ENCODE results near the gene HECTD2.
"Not testable (repeated sequence)": the region's sequence is repeated elsewhere in the genome, so short reads cannot be mapped to it uniquely, and the experiment has no call there.

Gene HECTD2

GRCh38 chr10:91558473-91558872 is 148.3 kb downstream of the HECTD2 start:
- in situ Hi-C loops (cut with MboI; ENCODE audit: low pct_unique_long_range_greater_than_20kb, low sequenced_read_pairs): no loop called here

GRCh38 chr10:91559169-91559568 is 149.0 kb downstream of the HECTD2 start:
- no peak for DNase-seq

More at GRCh38 chr10:91558473-91558872, 148.3 kb downstream of the HECTD2 start:
- no peak for DNase-seq

GRCh38 chr10:91559750-91560149 is 149.6 kb downstream of the HECTD2 start:
- no peak for DNase-seq
- in situ Hi-C loops (cut with MboI; ENCODE audit: low pct_unique_long_range_greater_than_20kb, low sequenced_read_pairs): no loop called here

More at GRCh38 chr10:91559169-91559568, 149.0 kb downstream of the HECTD2 start:
- in situ Hi-C loops (cut with MboI; ENCODE audit: low pct_unique_long_range_greater_than_20kb, low sequenced_read_pairs): no loop called here

- DNase-seq; in situ Hi-C loops (cut with MboI; ENCODE audit: low pct_unique_long_range_greater_than_20kb, low sequenced_read_pairs): not testable (repeated sequence)
These were observed 150.7 kb downstream of the HECTD2 start for GRCh38 chr10:91560827-91561226.

- DNase-seq: no peak
- in situ Hi-C loops (cut with MboI; ENCODE audit: low pct_unique_long_range_greater_than_20kb, low sequenced_read_pairs): no loop called here
These were observed 152.9 kb downstream of the HECTD2 start for GRCh38 chr10:91562839-91563581.

- in situ Hi-C loops (cut with MboI; ENCODE audit: low pct_unique_long_range_greater_than_20kb, low sequenced_read_pairs): no loop called here
- no peak for DNase-seq
These were observed 153.9 kb downstream of the HECTD2 start for GRCh38 chr10:91564026-91564425.

Data from KBM-7 (cell line).